Nephron (organoid): Measurements from ENCODE around the gene MAN1A2.

Experiments used
- H3K27ac Mint-ChIP-seq, 3 experiments: 2 replicates each; pipeline ENCODE4 v1.8.0; 2020; ENCODE audit warnings: mixed read lengths in 3 of 3, mild to moderate bottlenecking in 2 of 3, moderate library complexity in 1 of 3
- H3K27me3 Mint-ChIP-seq: 2 replicates; pipeline ENCODE4 v1.8.0; 2021; ENCODE audit warnings: low read depth, mild to moderate bottlenecking, moderate library complexity, mixed read lengths
- H3K36me3 Mint-ChIP-seq: 2 replicates; pipeline ENCODE4 v1.8.0; 2020; ENCODE audit warnings: low read depth, mixed read lengths
- H3K4me1 Mint-ChIP-seq: 2 replicates; pipeline ENCODE4 v1.8.0; 2020; ENCODE audit warnings: mixed read lengths
- H3K4me3 Mint-ChIP-seq, 3 experiments: 2 replicates each; pipeline ENCODE4 v1.8.0; 2020; ENCODE audit warnings: mild to moderate bottlenecking in 3 of 3, mixed read lengths in 3 of 3, moderate library complexity in 2 of 3
- H3K9me3 Mint-ChIP-seq: 2 replicates; pipeline ENCODE4 v1.8.0; 2020; ENCODE audit warnings: mixed read lengths
- CTCF ChIP-seq, 3 experiments: fragments of 200-600 bp; sonication (generic); IDR thresholded peaks; one replicate each; pipeline ENCODE4 v1.5.0; 2021; ENCODE audit warnings: antibody characterized with exemption in 3 of 3; ENCODE audit not compliant: unreplicated experiment in 3 of 3

Gene MAN1A2

GRCh38 chr1:117541003-117541402 is 173.8 kb downstream of the MAN1A2 start:
- H3K27ac Mint-ChIP-seq, result no peak overlapping the region
- TF ChIP-seq CTCF (IDR thresholded peaks at IDR 0.05; ENCODE audit: unreplicated experiment in 3 of 3), result no peak
- no peaks in the 10 kb centered on the region for H3K36me3 Mint-ChIP-seq
- no peak overlapping the region for H3K4me3 Mint-ChIP-seq
- no peaks in the 10 kb centered on the region for H3K4me1 Mint-ChIP-seq
- H3K9me3 Mint-ChIP-seq, result no peaks in the 10 kb centered on the region
- H3K27me3 Mint-ChIP-seq, result no peaks in the 10 kb centered on the region

GRCh38 chr1:117541585-117541984 is 174.3 kb downstream of the MAN1A2 start:
- Mint-ChIP-seq H3K27me3 (no peaks in the 10 kb centered on the region), H3K4me1 (no peaks in the 10 kb centered on the region), H3K9me3 (no peaks in the 10 kb centered on the region), H3K36me3 (no peaks in the 10 kb centered on the region), H3K4me3 (no peak overlapping the region), H3K27ac (no peak overlapping the region)
- no peak for TF ChIP-seq CTCF (IDR thresholded peaks at IDR 0.05; ENCODE audit: unreplicated experiment in 3 of 3)

- Mint-ChIP-seq H3K4me1 (no peaks in the 10 kb centered on the region), H3K4me3 (no peak overlapping the region), H3K9me3 (no peaks in the 10 kb centered on the region), H3K27me3 (peaks cover 4% of the 10 kb centered on the region), H3K27ac (no peak overlapping the region), H3K36me3 (no peaks in the 10 kb centered on the region)
- TF ChIP-seq CTCF (IDR thresholded peaks at IDR 0.05; ENCODE audit: unreplicated experiment in 3 of 3), result no peak
Measured at GRCh38 chr1:117544509-117545109, 177.4 kb downstream of the MAN1A2 start.

GRCh38 chr1:117546467-117546866 is 179.2 kb downstream of the MAN1A2 start:
- Mint-ChIP-seq H3K36me3 (no peaks in the 10 kb centered on the region), H3K27ac (no peak overlapping the region), H3K4me1 (no peaks in the 10 kb centered on the region), H3K9me3 (no peaks in the 10 kb centered on the region), H3K4me3 (no peak overlapping the region), H3K27me3 (peaks cover 4% of the 10 kb centered on the region)
- no peak for TF ChIP-seq CTCF (IDR thresholded peaks at IDR 0.05; ENCODE audit: unreplicated experiment in 3 of 3)

GRCh38 chr1:117553471-117553870 is 186.2 kb downstream of the MAN1A2 start:
- no peak overlapping the region for H3K4me3 Mint-ChIP-seq
- H3K27ac Mint-ChIP-seq, result no peak overlapping the region
- no peaks in the 10 kb centered on the region for H3K4me1 Mint-ChIP-seq
- TF ChIP-seq CTCF (IDR thresholded peaks at IDR 0.05; ENCODE audit: unreplicated experiment in 3 of 3), result no peak
- H3K36me3 Mint-ChIP-seq, result no peaks in the 10 kb centered on the region
- H3K27me3 Mint-ChIP-seq, result no peaks in the 10 kb centered on the region
- peaks cover 4% of the 10 kb centered on the region for H3K9me3 Mint-ChIP-seq

GRCh38 chr1:117555806-117556205 is 188.6 kb downstream of the MAN1A2 start:
- no peak overlapping the region for H3K27ac Mint-ChIP-seq
- TF ChIP-seq CTCF (IDR thresholded peaks at IDR 0.05; ENCODE audit: unreplicated experiment in 3 of 3), result no peak
- H3K4me1 Mint-ChIP-seq, result no peaks in the 10 kb centered on the region
- H3K9me3 Mint-ChIP-seq, result peaks cover 11% of the 10 kb centered on the region
- H3K36me3 Mint-ChIP-seq, result no peaks in the 10 kb centered on the region
- no peak overlapping the region for H3K4me3 Mint-ChIP-seq
- peaks cover 4% of the 10 kb centered on the region for H3K27me3 Mint-ChIP-seq
